CD4-positive, CD25-positive, alpha-beta regulatory T cell (primary cell): Measurements from ENCODE around the gene ZNF584. TPM values are rescaled to one million over a fixed set of nuclear protein-coding genes. Genes with fewer than 3 reads are reported as not detected.

Source experiments
- ATAC-seq, 2 donors: fragments of 150-1000 bp; cut with Tn5 transposase; one replicate each; pipeline ENCODE4 v1.10.0; 2021; ENCODE audit warnings: low read depth in 2 of 2, moderate number of reproducible peaks in 2 of 2, moderate library complexity in 1 of 2
- DNase-seq, 3 donors: peaks; one replicate each; pipeline versions ENCODE4 v3.0.0 to v3.0.0-alpha.2; 2012 to 2022; ENCODE audit warnings: mixed read lengths in 1 of 3
- H3K27ac ChIP-seq: one replicate; pipeline ENCODE4 v1.7.0; 2013; ENCODE audit warnings: mild to moderate bottlenecking, low read length; ENCODE audit not compliant: insufficient read depth, poor library complexity, severe bottlenecking
- H3K27me3 ChIP-seq: one replicate; pipeline ENCODE4 v1.7.0; 2013; ENCODE audit warnings: low read length; ENCODE audit not compliant: control insufficient read depth, insufficient read depth
- H3K36me3 ChIP-seq: one replicate; pipeline ENCODE4 v1.7.0; 2013; ENCODE audit warnings: mild to moderate bottlenecking, low read length, moderate library complexity; ENCODE audit not compliant: control insufficient read depth, insufficient read depth
- H3K4me1 ChIP-seq: 2 replicates; pipeline ENCODE4 v1.7.0; 2013; ENCODE audit warnings: mild to moderate bottlenecking, low read length; ENCODE audit not compliant: insufficient read depth, control insufficient read depth, poor library complexity, severe bottlenecking
- H3K4me3 ChIP-seq: one replicate; pipeline ENCODE4 v1.7.0; 2013; ENCODE audit warnings: low read depth, mild to moderate bottlenecking, low read length, moderate library complexity
- H3K9me3 ChIP-seq, 2 experiments: 1 replicate in 1 of 2; 2 replicates in 1 of 2; pipeline ENCODE4 v1.7.0; 2013; ENCODE audit warnings: low read length in 2 of 2, mild to moderate bottlenecking in 1 of 2, moderate library complexity in 1 of 2; ENCODE audit not compliant: control insufficient read depth in 2 of 2
- H3K27ac Mint-ChIP-seq, 3 donors: one replicate each; pipeline ENCODE4 v1.8.0; 2020 to 2022; ENCODE audit warnings: mild to moderate bottlenecking in 3 of 3, mixed read lengths in 3 of 3, moderate library complexity in 2 of 3
- H3K27me3 Mint-ChIP-seq: one replicate; pipeline ENCODE4 v1.8.0; 2022; ENCODE audit warnings: mild to moderate bottlenecking, mixed read lengths
- H3K36me3 Mint-ChIP-seq: one replicate; pipeline ENCODE4 v1.8.0; 2020; ENCODE audit warnings: mixed read lengths
- H3K4me1 Mint-ChIP-seq, 4 donors: one replicate each; pipeline ENCODE4 v1.8.0; 2020 to 2022; ENCODE audit warnings: mixed read lengths in 4 of 4, mild to moderate bottlenecking in 1 of 4
- H3K4me3 Mint-ChIP-seq, 4 donors: one replicate each; pipeline ENCODE4 v1.8.0; 2020 to 2022; ENCODE audit warnings: mild to moderate bottlenecking in 4 of 4, mixed read lengths in 4 of 4, moderate library complexity in 3 of 4
- H3K9me3 Mint-ChIP-seq, 7 donors: one replicate each; pipeline ENCODE4 v1.8.0; 2020 to 2022; ENCODE audit warnings: mixed read lengths in 7 of 7, mild to moderate bottlenecking in 3 of 7, moderate library complexity in 2 of 7
- polyA plus RNA-seq, 4 donors: library from polyadenylated mRNA; unstranded; fragments of 300-500 nt; fragmentation: Illumina TruSeq; gene quantifications; one replicate each; pipeline ENCODE4 v1.2.3, GENCODE V29; 2021
- total RNA-seq: library from RNA; stranded (reverse); gene quantifications from one replicate; pipeline ENCODE4 v1.2.3, GENCODE V29; 2022

The ZNF584 gene
- total and polyA plus RNA-seq, 5 donors from 2014 or later, result 1.7 to 8.8 (median 5.6) TPM

DNA sequence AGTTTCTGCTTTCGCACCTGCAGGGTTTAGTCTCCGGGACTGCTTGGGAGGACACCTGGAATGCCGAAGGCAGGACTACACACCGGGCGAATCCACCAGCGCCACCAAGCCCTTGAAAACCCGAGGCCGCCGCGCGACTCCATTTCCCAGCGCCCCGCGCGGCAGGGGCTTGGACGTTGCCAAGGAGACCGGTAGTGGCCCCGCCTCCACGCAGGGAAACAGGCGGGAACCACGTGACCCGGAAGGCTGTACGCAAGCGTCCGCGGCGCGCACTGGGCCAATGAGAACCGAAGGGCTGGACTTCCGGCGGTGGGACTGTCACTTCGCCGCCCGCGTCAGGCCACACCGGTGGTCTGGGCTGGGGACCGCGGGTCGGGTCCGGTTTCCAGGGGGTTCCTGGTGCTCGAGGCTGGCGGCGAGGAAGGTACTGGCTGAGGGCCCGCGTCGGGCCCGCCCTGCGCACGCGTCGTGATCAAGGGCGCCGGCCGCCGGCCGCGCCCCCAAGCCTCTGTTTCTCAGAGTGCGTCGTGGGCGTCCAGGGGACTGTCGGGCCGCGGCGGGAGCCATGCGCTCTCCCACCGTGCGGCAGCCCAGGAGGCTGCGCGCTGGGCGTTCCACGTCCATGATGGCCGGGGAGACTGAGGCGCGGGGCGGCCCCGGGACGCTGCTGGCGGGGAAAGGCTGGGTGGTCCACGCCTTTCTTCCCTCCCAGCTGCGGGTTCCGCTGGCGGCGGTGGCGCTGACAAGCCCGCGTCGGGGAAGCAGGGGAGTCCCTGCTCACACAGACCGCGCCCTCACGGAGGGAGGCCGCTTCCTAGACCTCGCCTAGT, 58.5 kb downstream of the ZNF584 start, which contains the start of gene ZNF324:
ZNF324 (plus strand) TSS at position 321 of the 830 bp plus-strand sequence. CDS start 2,106 bp downstream, outside the sequence.
- H3K27ac Mint-ChIP-seq, result peak within 1 kb of the TSS; percentile 75 to 85 (median 83)
- Histone ChIP-seq H3K4me3 (peak within 1 kb of the TSS; percentile 71), H3K4me1 (peaks cover 18% of the 10 kb centered on the region), H3K27ac (peak within 1 kb of the TSS; percentile 85), H3K9me3 (no peaks in the 10 kb centered on the region), H3K36me3 (peaks cover 7% of the 10 kb centered on the region), H3K27me3 (peaks cover 2% of the 10 kb centered on the region)
- H3K4me1 Mint-ChIP-seq, result peaks cover 0 to 26% (median 12%) of the 10 kb centered on the region in 4 donors
- no peaks in the 10 kb centered on the region for H3K9me3 Mint-ChIP-seq
- peak within 1 kb of the TSS; percentile 88 to 95 (median 90) for H3K4me3 Mint-ChIP-seq
- H3K36me3 Mint-ChIP-seq, result peaks cover 5% of the 10 kb centered on the region
- peak; percentile 98 for ATAC-seq
- DNase-seq, result peak; percentile 96 to 97 (median 97)
- peaks cover 11% of the 10 kb centered on the region for H3K27me3 Mint-ChIP-seq

Other genes with a start within 250 kb of the ZNF584 start
- gene ZNF274, start 225.6 kb upstream of the ZNF584 start, total RNA-seq, result 32.8 TPM
- 10 to 100 TPM; 31.8 to 45.1 (median 38.2) TPM for gene ZNF274, start 225.6 kb upstream of the ZNF584 start, polyA plus RNA-seq
- 11.6 TPM for gene ZNF544, start 179.7 kb upstream of the ZNF584 start, total RNA-seq
- gene ZNF544, start 179.7 kb upstream of the ZNF584 start, polyA plus RNA-seq, result 10 to 100 TPM; 16.2 to 20.8 (median 19.2) TPM
- 6.7 TPM for gene ZNF8, start 129.7 kb upstream of the ZNF584 start, total RNA-seq
- under 1 TPM; 0.33 to 0.87 (median 0.61) TPM for gene ZNF8, start 129.7 kb upstream of the ZNF584 start, polyA plus RNA-seq
- 117 TPM for gene ERVK3-1, start 103.3 kb upstream of the ZNF584 start, total RNA-seq
- 10 to 100 TPM; 65.9 to 85.8 (median 77.4) TPM for gene ERVK3-1, start 103.3 kb upstream of the ZNF584 start, polyA plus RNA-seq
- 2.1 TPM for gene ZSCAN22, start 81.7 kb upstream of the ZNF584 start, total RNA-seq
- gene ZSCAN22, start 81.7 kb upstream of the ZNF584 start, polyA plus RNA-seq, result 1 to 10 TPM in 2 of 4 donors, under 1 TPM in 2; 0.31 to 2.6 (median 1.3) TPM
- 11.8 TPM for gene A1BG, start 55.2 kb upstream of the ZNF584 start, total RNA-seq
- 10 to 100 TPM; 32.0 to 53.7 (median 39.8) TPM for gene A1BG, start 55.2 kb upstream of the ZNF584 start, polyA plus RNA-seq
- 0.27 TPM for gene ZNF497, start 45.9 kb upstream of the ZNF584 start, total RNA-seq
- under 1 TPM; 0.34 to 0.79 (median 0.41) TPM for gene ZNF497, start 45.9 kb upstream of the ZNF584 start, polyA plus RNA-seq
- gene ZNF837, start 27.6 kb upstream of the ZNF584 start, total RNA-seq, result 1.1 TPM
- 1 to 10 TPM; 2.5 to 7.7 (median 4.6) TPM for gene ZNF837, start 27.6 kb upstream of the ZNF584 start, polyA plus RNA-seq
- 747 TPM for gene RPS5, start 21.4 kb upstream of the ZNF584 start, total RNA-seq
- 1,000 to 10,000 TPM in 3 of 4 donors, 100 to 1,000 TPM in 1; 916 to 1,786 (median 1,426) TPM for gene RPS5, start 21.4 kb upstream of the ZNF584 start, polyA plus RNA-seq
- gene RNF225, start 13.0 kb upstream of the ZNF584 start, total RNA-seq, result 0.39 TPM
- not detected for gene RNF225, start 13.0 kb upstream of the ZNF584 start, polyA plus RNA-seq
- 1.2 TPM for gene ZNF132, start 31.5 kb downstream of the ZNF584 start, total RNA-seq
- gene ZNF132, start 31.5 kb downstream of the ZNF584 start, polyA plus RNA-seq, result 1 to 10 TPM in 1 of 4 donors, under 1 TPM in 3; 0.76 to 2.0 (median 0.96) TPM
- 6.5 TPM for gene ZNF324B, start 43.0 kb downstream of the ZNF584 start, total RNA-seq
- 1 to 10 TPM in 1 of 4 donors, under 1 TPM in 3; 0.81 to 1.4 (median 0.90) TPM for gene ZNF324B, start 43.0 kb downstream of the ZNF584 start, polyA plus RNA-seq
- 15.1 TPM for gene ZNF324, start 58.4 kb downstream of the ZNF584 start, total RNA-seq
- gene ZNF324, start 58.4 kb downstream of the ZNF584 start, polyA plus RNA-seq, result 10 to 100 TPM in 2 of 4 donors, 1 to 10 TPM in 2; 5.3 to 12.7 (median 10.2) TPM
- gene ZNF446, start 67.7 kb downstream of the ZNF584 start, total RNA-seq, result 10.5 TPM
- 1 to 10 TPM; 1.7 to 5.2 (median 3.8) TPM for gene ZNF446, start 67.7 kb downstream of the ZNF584 start, polyA plus RNA-seq
- gene SLC27A5, start 103.3 kb downstream of the ZNF584 start, total RNA-seq, result 5.5 TPM
- gene SLC27A5, start 103.3 kb downstream of the ZNF584 start, polyA plus RNA-seq, result 10 to 100 TPM; 14.4 to 26.7 (median 20.4) TPM
- gene ZBTB45, start 111.2 kb downstream of the ZNF584 start, total RNA-seq, result 8.0 TPM
- 1 to 10 TPM; 4.2 to 5.7 (median 4.9) TPM for gene ZBTB45, start 111.2 kb downstream of the ZNF584 start, polyA plus RNA-seq
- gene TRIM28, start 135.4 kb downstream of the ZNF584 start, total RNA-seq, result 379 TPM
- gene TRIM28, start 135.4 kb downstream of the ZNF584 start, polyA plus RNA-seq, result 10 to 100 TPM; 34.5 to 52.4 (median 44.0) TPM
- gene CHMP2A, start 146.5 kb downstream of the ZNF584 start, total RNA-seq, result 83.1 TPM
- gene CHMP2A, start 146.5 kb downstream of the ZNF584 start, polyA plus RNA-seq, result 100 to 1,000 TPM; 210 to 273 (median 240) TPM
- 50.2 TPM for gene UBE2M, start 150.0 kb downstream of the ZNF584 start, total RNA-seq
- gene UBE2M, start 150.0 kb downstream of the ZNF584 start, polyA plus RNA-seq, result 10 to 100 TPM in 2 of 4 donors, 1 to 10 TPM in 2; 8.7 to 17.2 (median 12.9) TPM
- 15.6 TPM for gene MZF1, start 164.7 kb downstream of the ZNF584 start, total RNA-seq
- gene MZF1, start 164.7 kb downstream of the ZNF584 start, polyA plus RNA-seq, result 1 to 10 TPM; 7.4 to 8.9 (median 7.9) TPM